ENCODE measurements around the gene PRPF40B.

DNA sequence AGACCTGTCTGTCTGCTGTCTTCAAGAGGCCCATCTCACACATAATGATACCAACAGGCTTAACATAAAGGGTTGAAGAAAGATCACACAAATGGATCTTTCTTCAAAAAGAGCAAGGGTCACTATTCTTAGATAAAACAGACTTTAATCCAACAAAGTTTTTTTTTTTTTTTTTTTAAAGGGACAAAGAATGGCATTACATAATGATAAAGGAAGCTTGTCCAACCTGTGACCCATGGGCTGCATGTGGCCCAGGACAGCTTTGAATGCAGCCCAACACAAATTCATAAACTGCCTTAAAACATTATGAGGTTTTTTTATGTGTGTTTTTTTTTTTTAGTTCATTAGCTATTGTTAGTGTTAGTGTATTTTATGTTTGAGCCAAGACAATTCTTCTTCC is 11.2 kb upstream of the PRPF40B start:
- TF ChIP-seq, protein P1, sequence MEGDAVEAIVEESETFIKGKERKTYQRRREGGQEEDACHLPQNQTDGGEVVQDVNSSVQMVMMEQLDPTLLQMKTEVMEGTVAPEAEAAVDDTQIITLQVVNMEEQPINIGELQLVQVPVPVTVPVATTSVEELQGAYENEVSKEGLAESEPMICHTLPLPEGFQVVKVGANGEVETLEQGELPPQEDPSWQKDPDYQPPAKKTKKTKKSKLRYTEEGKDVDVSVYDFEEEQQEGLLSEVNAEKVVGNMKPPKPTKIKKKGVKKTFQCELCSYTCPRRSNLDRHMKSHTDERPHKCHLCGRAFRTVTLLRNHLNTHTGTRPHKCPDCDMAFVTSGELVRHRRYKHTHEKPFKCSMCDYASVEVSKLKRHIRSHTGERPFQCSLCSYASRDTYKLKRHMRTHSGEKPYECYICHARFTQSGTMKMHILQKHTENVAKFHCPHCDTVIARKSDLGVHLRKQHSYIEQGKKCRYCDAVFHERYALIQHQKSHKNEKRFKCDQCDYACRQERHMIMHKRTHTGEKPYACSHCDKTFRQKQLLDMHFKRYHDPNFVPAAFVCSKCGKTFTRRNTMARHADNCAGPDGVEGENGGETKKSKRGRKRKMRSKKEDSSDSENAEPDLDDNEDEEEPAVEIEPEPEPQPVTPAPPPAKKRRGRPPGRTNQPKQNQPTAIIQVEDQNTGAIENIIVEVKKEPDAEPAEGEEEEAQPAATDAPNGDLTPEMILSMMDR (IDR thresholded peaks at IDR 0.05; ENCODE audit: low read depth, low read length), result no peak
- TF ChIP-seq POLR2A (IDR thresholded peaks at IDR 0.05; ENCODE audit: extremely low read depth, insufficient read length), result no peak
